Tibial artery (tissue), 4 donors: Measurements from ENCODE around the gene CD40LG.

Experiments used
- DNase-seq, 2 donors: peaks; one replicate each; pipeline ENCODE4 v3.0.0-alpha.2; 2019
- H3K27ac ChIP-seq, 2 donors: fragments of 200-600 bp; sonication (generic) in 1 of 2; 1 replicate in 1 of 2; 2 replicates in 1 of 2; pipeline ENCODE4 v1.5.1; 2018 to 2019; ENCODE audit warnings: mild to moderate bottlenecking in 1 of 2
- H3K27me3 ChIP-seq, 2 donors: fragments of 200-600 bp; sonication (generic) in 1 of 2; one replicate each; pipeline versions ENCODE4 v1.5.1 to v1.6.0; 2016 to 2019
- H3K36me3 ChIP-seq, 3 donors: fragments of 200-600 bp; sonication (generic) in 2 of 3; one replicate each; pipeline ENCODE4 v1.5.1; 2016 to 2019; ENCODE audit warnings: mild to moderate bottlenecking in 2 of 3
- H3K4me1 ChIP-seq, 4 donors: fragments of 200-600 bp; sonication (generic) in 2 of 4; 1 replicate in 3 of 4; 2 replicates in 1 of 4; pipeline ENCODE4 v1.5.1; 2016 to 2019
- H3K4me3 ChIP-seq, 2 donors: fragments of 200-600 bp; sonication (generic) in 1 of 2; 1 replicate in 1 of 2; 2 replicates in 1 of 2; pipeline ENCODE4 v1.5.1; 2018 to 2019; ENCODE audit warnings: mild to moderate bottlenecking in 2 of 2
- H3K9me3 ChIP-seq, 3 donors: fragments of 200-600 bp; sonication (generic) in 1 of 3; one replicate each; pipeline ENCODE4 v1.5.1; 2016 to 2019
- CTCF ChIP-seq, 2 experiments: fragments of 200-600 bp in 1 of 2; fragments of 450-650 bp in 1 of 2; IDR thresholded peaks; one replicate each; pipeline ENCODE4 v1.5.1; 2017 to 2019; ENCODE audit warnings: antibody characterized with exemption in 2 of 2, mild to moderate bottlenecking in 1 of 2, moderate library complexity in 1 of 2
- intact Hi-C: fragments of 100-400 bp; cut with DNase I; formaldehyde crosslinking; loops from one replicate; pipeline ENCODE4 v1.15.0; 2023; ENCODE audit warnings: low total_unique reads

The CD40LG gene

GRCh38 chrX:136625246-136625645 is 22.7 kb upstream of the CD40LG start:
- intact Hi-C loops: no loop called here
- Histone ChIP-seq H3K4me1 (no peaks in the 10 kb centered on the region), H3K9me3 (no peaks in the 10 kb centered on the region), H3K36me3 (no peaks in the 10 kb centered on the region), H3K27ac (no peak overlapping the region), H3K27me3 (no peaks in the 10 kb centered on the region), H3K4me3 (no peak overlapping the region)
- TF ChIP-seq CTCF (IDR thresholded peaks at IDR 0.05): no peak
- DNase-seq: no peak

- H3K4me3 ChIP-seq: no peak overlapping the region
These were observed 21.7 kb upstream of the CD40LG start for GRCh38 chrX:136626237-136626636.

GRCh38 chrX:136626891-136627290 is 21.1 kb upstream of the CD40LG start:
- no peaks in the 10 kb centered on the region for H3K4me1 ChIP-seq
- no peak overlapping the region for H3K27ac ChIP-seq
- intact Hi-C loops: no loop called here
- H3K4me3 ChIP-seq: no peak overlapping the region
- H3K9me3 ChIP-seq: no peaks in the 10 kb centered on the region
- H3K27me3 ChIP-seq: no peaks in the 10 kb centered on the region
- H3K36me3 ChIP-seq: no peaks in the 10 kb centered on the region
- TF ChIP-seq CTCF (IDR thresholded peaks at IDR 0.05): no peak
- no peak for DNase-seq

More at GRCh38 chrX:136626237-136626636, 21.7 kb upstream of the CD40LG start:
- TF ChIP-seq CTCF (IDR thresholded peaks at IDR 0.05): no peak
- Histone ChIP-seq H3K36me3 (no peaks in the 10 kb centered on the region), H3K27me3 (no peaks in the 10 kb centered on the region), H3K27ac (no peak overlapping the region), H3K4me1 (no peaks in the 10 kb centered on the region), H3K9me3 (no peaks in the 10 kb centered on the region)
- intact Hi-C loops: no loop called here
- no peak for DNase-seq

- no peak overlapping the region for H3K27ac ChIP-seq
- H3K4me3 ChIP-seq: no peak overlapping the region
- no peaks in the 10 kb centered on the region for H3K9me3 ChIP-seq
- H3K27me3 ChIP-seq: no peaks in the 10 kb centered on the region
- no peaks in the 10 kb centered on the region for H3K36me3 ChIP-seq
- no peaks in the 10 kb centered on the region for H3K4me1 ChIP-seq
- no peak for TF ChIP-seq CTCF (IDR thresholded peaks at IDR 0.05)
- DNase-seq: no peak
- intact Hi-C loops: no loop called here
These were observed 20.5 kb upstream of the CD40LG start for GRCh38 chrX:136627409-136627808.

GRCh38 chrX:136629084-136629750 is 18.7 kb upstream of the CD40LG start:
- TF ChIP-seq CTCF (IDR thresholded peaks at IDR 0.05): no peak
- DNase-seq: no peak
- Histone ChIP-seq H3K36me3 (no peaks in the 10 kb centered on the region), H3K27ac (no peak overlapping the region), H3K4me3 (no peak overlapping the region), H3K4me1 (no peaks in the 10 kb centered on the region), H3K9me3 (no peaks in the 10 kb centered on the region), H3K27me3 (no peaks in the 10 kb centered on the region)
- intact Hi-C loops: no loop called here

GRCh38 chrX:136630881-136631280 is 17.1 kb upstream of the CD40LG start:
- H3K27me3 ChIP-seq: no peaks in the 10 kb centered on the region
- no peaks in the 10 kb centered on the region for H3K4me1 ChIP-seq
- no peaks in the 10 kb centered on the region for H3K9me3 ChIP-seq
- intact Hi-C loops: no loop called here
- H3K36me3 ChIP-seq: no peaks in the 10 kb centered on the region
- no peak for TF ChIP-seq CTCF (IDR thresholded peaks at IDR 0.05)
- no peak overlapping the region for H3K4me3 ChIP-seq
- no peak overlapping the region for H3K27ac ChIP-seq
- DNase-seq: no peak
